NCI-H2029 treated with DMSO at 0.1 percent for 48 hours (cell line): Measurements from ENCODE around the gene BUD23.
A peak's percentile ranks its signal among the peaks of the same experiment; 100 is the strongest.

ENCODE experiments used
- DNase-seq: peaks from one replicate; lab custom pipeline; 2025; lab: John Stamatoyannopoulos, UW

BUD23 gene

DNA sequence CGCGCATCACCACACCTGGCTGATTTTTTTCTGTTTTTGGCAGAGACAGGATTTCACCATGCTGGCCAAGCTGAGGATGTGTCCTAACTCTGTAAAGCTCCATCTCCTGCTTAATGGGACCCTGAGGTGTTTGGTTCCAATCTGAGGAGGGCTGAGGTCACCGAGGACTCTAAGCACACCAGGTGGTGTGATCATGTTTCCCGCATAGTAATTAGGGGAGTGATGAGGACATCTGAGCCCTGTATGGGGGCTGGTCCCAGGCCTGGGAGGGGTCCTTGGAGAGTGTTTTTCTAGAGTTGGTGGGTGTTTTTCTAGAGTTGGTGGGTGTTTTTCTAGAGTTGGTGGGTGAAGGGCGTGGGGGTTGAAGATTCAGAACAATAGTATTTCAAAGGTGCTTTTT, 58.2 kb downstream of the BUD23 start:
- DNase-seq = peak; percentile 80

- DNase-seq = peak; percentile 78
These were observed 58.9 kb downstream of the BUD23 start for GRCh38 chr7:73742338-73742752.

- DNase-seq = peak; percentile 91
These were observed 59.6 kb downstream of the BUD23 start for GRCh38 chr7:73742753-73743641.

DNA sequence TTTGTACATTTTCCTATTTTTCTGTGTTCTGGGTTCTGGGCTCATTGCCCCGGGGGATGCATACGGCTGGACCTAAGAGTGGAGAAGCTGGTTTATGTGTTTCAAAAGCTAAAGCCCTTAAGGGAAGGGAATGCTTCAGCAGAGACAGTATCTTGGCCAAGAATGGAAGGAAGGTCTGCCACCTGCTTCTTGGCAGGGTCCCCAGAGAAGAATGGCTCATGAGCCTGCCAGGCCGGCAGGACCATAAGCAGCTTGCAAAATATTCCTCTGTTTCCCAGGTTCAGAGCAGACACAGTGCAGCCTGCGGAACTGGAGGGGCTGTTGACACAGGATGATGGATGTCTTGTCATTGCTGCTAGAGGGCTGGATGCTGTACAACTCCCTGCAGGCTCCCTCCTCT, 63.0 kb downstream of the BUD23 start:
- peak; percentile 33 for DNase-seq
